Common myeloid progenitor, CD34-positive (primary cell): Measurements from ENCODE around the gene CSNK2A1.
"Not testable (repeated sequence)": the region's sequence is repeated elsewhere in the genome, so short reads cannot be mapped to it uniquely, and the experiment has no call there.

Source experiments
- CTCF ChIA-PET: fragments of 350-600 bp; sonication (Branson Sonifier 250); formaldehyde crosslinking; loops from one replicate; lab custom pipeline; 2021; ENCODE audit warnings: antibody characterized with exemption; lab: Charles Lee
- POLR2A ChIA-PET: fragments of 350-600 bp; sonication (Branson Sonifier 250); formaldehyde crosslinking; loops from one replicate; lab custom pipeline; 2021; ENCODE audit warnings: antibody characterized with exemption; lab: Charles Lee
- DNase-seq, 3 donors: peaks; one replicate each; pipeline versions ENCODE4 v3.0.0 to v3.0.0-alpha.2; 2013
- H3K27ac ChIP-seq, 2 experiments: 1 replicate in 1 of 2; 2 replicates in 1 of 2; pipeline ENCODE4 v1.7.0; 2013; ENCODE audit warnings: inconsistent platforms in 2 of 2, low read length in 2 of 2, mild to moderate bottlenecking in 2 of 2, low read depth in 1 of 2, moderate library complexity in 1 of 2; ENCODE audit not compliant: severe bottlenecking in 2 of 2, insufficient read depth in 1 of 2, poor library complexity in 1 of 2
- H3K27me3 ChIP-seq, 5 experiments: replicated peaks in 2 of 5; 1 replicate in 3 of 5; 2 replicates in 2 of 5; pipeline versions ENCODE4 v1.6.1 to v1.7.0; 2013; ENCODE audit warnings: low read length in 4 of 5, mild to moderate bottlenecking in 2 of 5, moderate library complexity in 2 of 5, inconsistent platforms in 1 of 5; ENCODE audit not compliant: insufficient read depth in 5 of 5, control insufficient read depth in 4 of 5
- H3K36me3 ChIP-seq, 4 experiments: 1 replicate in 2 of 4; 2 replicates in 2 of 4; pipeline versions ENCODE4 v1.6.1 to v1.7.0; 2013; ENCODE audit warnings: low read length in 3 of 4, control low read depth in 1 of 4, mild to moderate bottlenecking in 1 of 4; ENCODE audit not compliant: control insufficient read depth in 4 of 4, insufficient read depth in 4 of 4
- H3K4me1 ChIP-seq, 4 experiments: 1 replicate in 3 of 4; 2 replicates in 1 of 4; pipeline versions ENCODE4 v1.6.1 to v1.7.1; 2013; ENCODE audit warnings: low read length in 3 of 4, mild to moderate bottlenecking in 3 of 4, control low read depth in 1 of 4, inconsistent platforms in 1 of 4, moderate library complexity in 1 of 4; ENCODE audit not compliant: control insufficient read depth in 4 of 4, insufficient read depth in 4 of 4; ENCODE audit errors: control extremely low read depth in 1 of 4
- H3K4me3 ChIP-seq, 7 experiments: 1 replicate in 4 of 7; 2 replicates in 3 of 7; pipeline versions ENCODE4 v1.5.1 to v1.7.0; 2013; ENCODE audit warnings: mild to moderate bottlenecking in 7 of 7, low read length in 6 of 7, moderate library complexity in 6 of 7, inconsistent platforms in 2 of 7, low read depth in 2 of 7, control low read depth in 1 of 7; ENCODE audit not compliant: insufficient read depth in 4 of 7, control insufficient read depth in 1 of 7; ENCODE audit errors: extremely low read depth in 1 of 7
- H3K9me3 ChIP-seq, 5 experiments: 1 replicate in 4 of 5; 2 replicates in 1 of 5; pipeline versions ENCODE4 v1.6.1 to v1.7.1; 2013; ENCODE audit warnings: low read length in 4 of 5, mild to moderate bottlenecking in 2 of 5, inconsistent platforms in 1 of 5, low read depth in 1 of 5, moderate library complexity in 1 of 5; ENCODE audit not compliant: control insufficient read depth in 4 of 5, insufficient read depth in 2 of 5; ENCODE audit errors: control extremely low read depth in 1 of 5
- WGBS: methylation state at CpG from one replicate; pipeline ENCODE4 v1.1.5; 2013; ENCODE audit not compliant: insufficient coverage; 5-methylcytosine and 5-hydroxymethylcytosine counted together

Gene CSNK2A1

GRCh38 chr20:513429-513828 lies 30.2 kb downstream of the CSNK2A1 start:
- 93% methylated on average over 2 of the region's 2 CpGs for WGBS
- peaks cover 0 to 15% (median 6%) of the 10 kb centered on the region in 4 experiments for H3K4me1 ChIP-seq
- ChIA-PET CTCF (no interaction called here), POLR2A (no interaction called here)
- H3K27me3 ChIP-seq: no peaks in the 10 kb centered on the region
- H3K36me3 ChIP-seq: peaks cover under 1 to 21% (median 6%) of the 10 kb centered on the region in 4 experiments
- no peak overlapping the region for H3K4me3 ChIP-seq
- no peaks in the 10 kb centered on the region for H3K9me3 ChIP-seq
- DNase-seq: no peak
- H3K27ac ChIP-seq: no peak overlapping the region

DNA sequence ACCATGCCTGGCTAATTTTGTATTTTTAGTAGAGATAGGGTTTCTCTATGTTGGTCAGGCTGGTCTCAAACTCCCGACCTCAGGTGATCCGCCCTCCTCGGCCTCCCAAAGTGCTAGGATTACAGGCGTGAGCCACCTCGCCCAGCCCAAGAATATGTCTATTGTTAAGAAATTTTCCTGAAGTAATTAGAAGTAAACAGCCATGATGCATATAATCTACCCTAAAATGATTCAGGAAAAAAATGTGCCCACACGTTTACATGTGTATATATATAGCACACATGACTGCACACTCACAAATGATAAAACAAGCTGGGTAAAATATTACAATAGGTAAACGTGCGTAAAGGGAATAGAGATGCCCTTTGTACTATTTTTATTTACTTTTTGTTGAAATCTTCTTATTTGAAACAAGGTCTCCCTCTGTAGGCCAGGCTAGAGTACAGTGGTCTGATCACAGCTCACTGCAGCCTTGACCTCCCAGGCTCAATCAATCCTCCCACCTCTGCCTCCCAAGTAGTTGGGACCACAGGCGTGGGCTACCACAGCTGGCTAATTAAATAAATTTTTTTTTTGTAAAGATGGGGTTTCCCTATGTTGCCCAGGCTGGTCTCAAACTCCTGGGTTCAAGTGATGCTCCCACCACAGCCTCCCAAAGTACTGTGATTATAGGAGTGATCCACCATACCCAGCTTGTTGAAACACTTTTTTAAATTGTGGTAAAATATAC lies 33.1 kb downstream of the CSNK2A1 start:
- POLR2A ChIA-PET, H3K27me3 ChIP-seq, H3K9me3 ChIP-seq, H3K4me3 ChIP-seq, H3K27ac ChIP-seq, DNase-seq: not testable (repeated sequence)
- peaks cover 17 to 33% (median 21%) of the 10 kb centered on the region in 4 experiments for H3K36me3 ChIP-seq
- no CpG with 5 or more reads among the region's 9 CpGs for WGBS
- CTCF ChIA-PET: interaction anchor here (1.1 kb wide), 1 partner anchor 9 kb away, joined by 4 read pairs; no protein-coding TSS in a partner anchor
- peaks cover 0 to 15% (median 6%) of the 10 kb centered on the region in 4 experiments for H3K4me1 ChIP-seq

GRCh38 chr20:508364-508787 lies 35.2 kb downstream of the CSNK2A1 start:
- POLR2A ChIA-PET, H3K27me3 ChIP-seq, H3K27ac ChIP-seq, H3K9me3 ChIP-seq, DNase-seq, H3K4me3 ChIP-seq: not testable (repeated sequence)
- WGBS: 100% methylated on average over 1 of the region's 6 CpGs
- peaks cover 0 to 12% (median 6%) of the 10 kb centered on the region in 4 experiments for H3K4me1 ChIP-seq
- H3K36me3 ChIP-seq: peaks cover 23 to 48% (median 29%) of the 10 kb centered on the region in 4 experiments
- CTCF ChIA-PET: interaction anchor here (0.9 to 1.9 kb wide), 5 partner anchors 11 to 159 kb away, joined by 3 to 4 read pairs (median 3); no protein-coding TSS in a partner anchor

DNA sequence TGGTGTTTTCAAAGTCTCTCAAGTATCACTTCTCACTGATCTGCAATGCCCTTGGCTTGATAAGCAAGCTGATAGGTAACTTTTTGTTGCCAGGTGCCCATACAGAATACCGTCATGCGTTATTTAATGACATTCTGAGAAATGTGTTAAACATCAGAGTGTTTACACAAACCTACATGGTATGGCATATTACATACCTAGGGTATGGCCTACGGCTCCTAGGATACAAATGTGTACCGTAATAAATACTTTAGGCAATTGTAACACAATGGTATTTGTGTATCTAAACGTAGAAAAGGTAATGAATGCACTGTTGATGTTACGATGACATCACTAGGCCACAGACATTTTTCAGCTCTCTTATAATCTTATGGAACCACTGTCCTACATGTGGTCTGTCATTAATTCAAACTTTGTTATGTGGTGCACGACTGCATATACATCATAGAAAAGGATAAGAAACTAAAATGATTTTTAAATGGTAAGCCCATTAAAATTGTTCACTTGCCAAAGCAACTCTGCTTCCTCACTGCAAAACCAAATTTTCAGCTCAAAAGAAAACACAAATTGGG lies 35.7 kb downstream of the CSNK2A1 start:
- Histone ChIP-seq H3K36me3 (peaks cover 27 to 53% (median 34%) of the 10 kb centered on the region in 4 experiments), H3K27me3 (no peaks in the 10 kb centered on the region), H3K4me3 (no peak overlapping the region), H3K9me3 (no peaks in the 10 kb centered on the region), H3K4me1 (peaks cover 0 to 12% (median 6%) of the 10 kb centered on the region in 4 experiments), H3K27ac (no peak overlapping the region)
- 100% methylated on average over 6 of the region's 7 CpGs for WGBS
- no peak for DNase-seq
- POLR2A ChIA-PET: interaction anchor here (0.6 kb wide), 1 partner anchor 17 kb away, joined by 4 read pairs; no protein-coding TSS in a partner anchor
- CTCF ChIA-PET: interaction anchor here (0.9 to 1.9 kb wide), 5 partner anchors 13 to 160 kb away, joined by 3 to 4 read pairs (median 3); no protein-coding TSS in a partner anchor

DNA sequence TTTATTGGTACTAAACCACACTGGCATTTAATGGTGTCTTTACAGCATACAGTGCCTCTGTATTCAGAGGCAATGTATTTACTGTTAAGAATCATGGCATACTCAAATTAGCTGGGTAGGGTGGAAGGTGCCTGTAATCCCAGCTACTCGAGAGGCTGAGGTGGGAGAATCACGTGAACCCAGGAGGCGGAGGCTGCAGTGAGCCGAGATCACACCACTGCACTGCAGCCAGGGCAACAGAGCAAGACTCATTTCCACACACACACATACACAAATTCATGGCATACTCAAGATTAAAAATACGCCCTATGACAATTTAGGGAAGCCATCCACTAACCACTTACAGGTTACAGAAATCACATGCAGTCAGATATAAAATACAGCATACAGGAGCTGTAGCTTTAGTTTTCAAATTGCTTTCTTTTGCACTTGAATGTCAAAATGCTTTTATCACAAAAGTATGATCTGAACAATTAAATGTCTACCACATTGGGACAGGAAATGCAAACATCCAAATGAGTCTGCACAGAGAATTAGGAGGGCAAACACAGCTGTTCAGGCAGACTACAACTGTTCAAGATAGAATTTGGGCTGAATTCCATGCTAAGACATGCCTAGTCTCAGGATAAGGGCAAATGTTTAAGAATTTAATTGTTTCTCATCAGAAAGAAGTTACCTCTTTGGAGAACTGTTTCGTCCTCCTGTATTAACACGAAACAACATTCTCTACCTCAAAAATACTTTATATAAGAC lies 36.4 kb downstream of the CSNK2A1 start:
- peaks cover 0 to 12% (median 5%) of the 10 kb centered on the region in 4 experiments for H3K4me1 ChIP-seq
- H3K27me3 ChIP-seq: no peaks in the 10 kb centered on the region
- no peaks in the 10 kb centered on the region for H3K9me3 ChIP-seq
- DNase-seq: no peak
- ChIA-PET POLR2A (interaction anchor here (0.6 kb wide), 1 partner anchor 18 kb away, joined by 4 read pairs; no protein-coding TSS in a partner anchor), CTCF (interaction anchor here (1.0 kb wide), 1 partner anchor 37 kb away, joined by 3 read pairs; no protein-coding TSS in a partner anchor)
- peaks cover 31 to 60% (median 38%) of the 10 kb centered on the region in 4 experiments for H3K36me3 ChIP-seq
- 100% methylated on average over 3 of the region's 7 CpGs for WGBS
- H3K4me3 ChIP-seq: no peak overlapping the region
- no peak overlapping the region for H3K27ac ChIP-seq

DNA sequence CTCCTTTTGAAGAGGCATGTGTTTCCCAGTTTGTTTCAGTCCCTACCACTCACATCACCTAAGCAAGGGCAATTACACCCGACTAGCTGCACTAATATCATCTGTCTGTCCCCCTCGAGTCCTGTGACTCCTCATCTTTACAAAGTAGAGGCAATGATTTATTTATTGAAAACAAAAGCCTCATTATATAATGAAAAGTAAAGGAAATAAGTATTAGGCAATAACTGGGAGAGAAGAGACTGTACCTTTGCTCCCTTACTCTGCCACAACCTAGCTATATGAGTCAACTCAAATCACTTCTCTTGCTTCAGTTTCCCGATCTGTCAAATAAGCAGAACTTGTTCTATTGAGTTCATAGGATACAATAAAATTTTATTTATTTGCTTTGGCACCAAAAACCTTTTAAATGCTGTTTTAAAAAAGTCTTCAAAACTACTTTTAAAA lies 38.9 kb downstream of the CSNK2A1 start:
- H3K4me1 ChIP-seq: peaks cover 0 to 4% (median 2%) of the 10 kb centered on the region in 4 experiments
- CTCF ChIA-PET: interaction anchor here (0.8 to 1.6 kb wide), 2 partner anchors 12 to 13 kb away, joined by 3 to 5 read pairs; no protein-coding TSS in a partner anchor

More for the DNA sequence above, 38.9 kb downstream of the CSNK2A1 start:
- Histone ChIP-seq H3K27ac (no peak overlapping the region), H3K4me3 (no peak overlapping the region), H3K27me3 (no peaks in the 10 kb centered on the region), H3K36me3 (peaks cover 34 to 74% (median 50%) of the 10 kb centered on the region in 4 experiments), H3K9me3 (no peaks in the 10 kb centered on the region)
- POLR2A ChIA-PET: no interaction called here
- no peak for DNase-seq
- no CpG with 5 or more reads among the region's 3 CpGs for WGBS
